OCI-LY1 (cell line): ENCODE results near the gene CNNM1.

ENCODE experiments used
- CTCF ChIP-seq: fragments of 200-600 bp; sonication (generic), shearing (Covaris generic); IDR thresholded peaks from 2 replicates; pipeline ENCODE4 v1.5.1; 2017; ENCODE audit warnings: mild to moderate bottlenecking, antibody characterized with exemption, low read length, moderate library complexity, mixed read lengths
- EZH2 ChIP-seq: fragments of 200-600 bp; sonication (generic), shearing (Covaris generic); IDR thresholded peaks from 2 replicates; pipeline ENCODE4 v1.8.0; 2017; ENCODE audit warnings: borderline replicate concordance, mixed run types, mild to moderate bottlenecking, antibody characterized with exemption, low read length, moderate library complexity, mixed read lengths

- TF ChIP-seq CTCF (no peak), EZH2 (no peak)
Observed at GRCh38 chr10:99394761-99395386, 65.7 kb downstream of the CNNM1 start.
